Coronary artery (tissue), 2 donors: ENCODE results near the gene CEP72.

Experiments used
- DNase-seq: peaks from one replicate; pipeline ENCODE4 v3.0.0-alpha.2; 2017; ENCODE audit warnings: low spot score
- H3K27ac ChIP-seq, 2 donors: fragments of 200-600 bp; sonication (generic); one replicate each; pipeline ENCODE4 v1.5.1; 2016 to 2019
- H3K4me3 ChIP-seq: fragments of 200-600 bp; sonication (generic); 2 replicates; pipeline ENCODE4 v1.5.1; 2016; ENCODE audit warnings: mild to moderate bottlenecking, moderate library complexity
- CTCF ChIP-seq: fragments of 200-600 bp; sonication (generic); IDR thresholded peaks from one replicate; pipeline ENCODE4 v1.5.1; 2019; ENCODE audit warnings: antibody characterized with exemption

Gene CEP72

GRCh38 chr5:590346-590745 lies 21.8 kb upstream of the CEP72 start:
- no peak overlapping the region for H3K4me3 ChIP-seq
- TF ChIP-seq CTCF, result no peak
- no peak for DNase-seq
- H3K27ac ChIP-seq, result no peak overlapping the region

DNA sequence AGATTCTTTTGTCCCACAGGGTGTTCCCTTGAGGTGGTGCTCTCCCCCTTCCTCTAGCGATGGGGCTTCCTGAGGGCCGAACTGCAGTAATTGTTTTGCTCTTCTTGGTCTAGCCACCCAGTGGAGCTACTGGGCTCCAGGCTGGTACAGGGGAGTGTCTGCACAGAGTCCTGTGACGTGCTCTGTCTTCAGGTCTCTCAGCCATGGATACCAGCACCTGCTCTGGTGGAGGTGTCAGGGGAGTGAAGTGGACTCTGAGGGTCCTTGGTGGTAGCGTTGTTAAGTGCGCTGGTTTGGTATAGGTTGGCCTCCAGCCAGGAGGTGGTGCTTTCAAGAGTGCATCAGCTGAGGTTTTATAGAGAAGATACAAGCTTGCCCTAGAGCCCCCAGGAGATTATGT lies 20.4 kb upstream of the CEP72 start:
- peak; percentile 55 for DNase-seq

DNA sequence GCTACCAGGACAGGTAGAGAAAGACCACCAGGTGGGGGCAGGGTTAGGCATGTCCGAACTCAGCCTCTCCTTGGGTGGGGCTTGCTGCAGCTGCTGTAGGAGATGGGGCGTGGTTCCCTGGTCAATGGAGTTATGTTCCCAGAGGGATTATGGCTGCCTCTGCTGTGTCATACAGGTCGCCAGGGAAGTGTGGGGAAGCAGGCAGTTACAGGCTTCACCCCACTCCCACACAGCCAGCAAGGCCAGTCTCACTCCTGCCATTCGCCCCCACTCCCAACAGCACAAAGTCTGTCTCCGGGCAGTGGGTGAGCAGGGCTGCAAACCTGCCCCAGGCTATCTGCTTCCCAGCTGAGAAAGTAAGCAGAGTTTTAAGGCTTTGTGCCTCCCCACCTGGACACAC lies 20.0 kb upstream of the CEP72 start:
- Histone ChIP-seq H3K27ac (no peak overlapping the region), H3K4me3 (no peak overlapping the region)
- TF ChIP-seq CTCF, result no peak
- DNase-seq, result peak; percentile 33

More for the DNA sequence above, 20.4 kb upstream of the CEP72 start:
- no peak overlapping the region for H3K27ac ChIP-seq
- H3K4me3 ChIP-seq, result no peak overlapping the region
- no peak for TF ChIP-seq CTCF

DNA sequence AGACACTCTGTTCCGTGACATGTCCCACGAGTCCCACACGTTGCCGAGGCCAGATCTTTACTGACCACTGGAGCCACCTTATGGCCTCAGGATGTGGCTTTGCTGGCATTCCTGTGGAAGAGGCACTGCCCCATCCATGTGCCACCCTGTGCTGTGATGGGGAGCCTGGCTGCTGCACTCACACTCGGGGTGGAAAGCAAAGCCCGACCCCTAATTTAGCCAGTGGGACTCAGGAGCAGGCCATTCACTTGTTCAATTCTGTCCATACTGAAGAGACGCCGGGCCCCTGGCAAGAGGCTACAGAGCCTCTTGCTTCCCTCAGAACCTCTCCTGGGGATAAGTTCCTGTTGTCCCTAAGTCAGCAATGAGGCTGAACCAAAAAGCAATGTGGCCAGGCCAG lies 18.6 kb upstream of the CEP72 start:
- no peak overlapping the region for H3K27ac ChIP-seq
- H3K4me3 ChIP-seq, result no peak overlapping the region
- peak; percentile 46 for DNase-seq
- no peak for TF ChIP-seq CTCF

- no peak overlapping the region for H3K4me3 ChIP-seq
- no peak overlapping the region for H3K27ac ChIP-seq
- DNase-seq, result peak; percentile 40
- no peak for TF ChIP-seq CTCF
These were observed 17.8 kb upstream of the CEP72 start for GRCh38 chr5:594226-594860.

DNA sequence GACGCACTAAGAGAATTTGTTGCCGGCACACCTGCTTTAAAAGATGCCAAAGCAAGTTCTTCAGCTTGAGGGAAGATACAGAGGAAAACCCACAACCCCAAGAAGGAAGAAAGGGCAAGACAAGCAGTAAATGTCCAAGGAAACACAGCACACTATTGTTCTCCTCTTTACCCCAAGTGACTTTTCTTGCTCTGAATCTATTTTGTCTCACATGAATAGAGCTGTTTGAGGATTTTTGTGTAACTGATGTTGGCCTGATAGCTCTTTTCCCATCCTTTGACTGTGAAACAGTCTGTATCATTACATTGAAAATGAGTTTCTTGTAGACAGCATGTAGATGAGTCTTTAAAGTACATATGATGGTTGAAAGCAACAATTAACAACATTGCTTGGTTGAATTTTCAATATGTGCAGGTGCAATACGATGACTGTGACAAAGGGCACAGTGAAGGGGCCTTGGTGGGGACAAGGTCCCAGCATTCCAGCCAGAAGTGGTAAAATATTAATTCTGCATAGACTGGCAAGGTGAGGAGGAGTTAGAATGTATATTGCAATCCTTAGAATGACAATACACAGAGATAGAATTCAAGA lies 16.8 kb upstream of the CEP72 start:
- no peak for DNase-seq
- no peak overlapping the region for H3K27ac ChIP-seq
- no peak for TF ChIP-seq CTCF
- H3K4me3 ChIP-seq, result no peak overlapping the region

GRCh38 chr5:597871-598563 lies 14.1 kb upstream of the CEP72 start:
- no peak for DNase-seq
- H3K27ac ChIP-seq, result no peak overlapping the region
- no peak overlapping the region for H3K4me3 ChIP-seq
- no peak for TF ChIP-seq CTCF
